ENCODE results near the gene ASF1B. TPM values are rescaled to one million over a fixed set of nuclear protein-coding genes. Genes with fewer than 3 reads are reported as not detected.

Gene ASF1B
- total RNA-seq, 1 donor from 2014 or later: 16.4 TPM

GRCh38 chr19:14081797-14082674, 54.4 kb downstream of the ASF1B start:
- Mint-ChIP-seq H3K4me1 (peaks cover 11% of the 10 kb centered on the region), H3K9me3 (no peaks in the 10 kb centered on the region), H3K36me3 (no peaks in the 10 kb centered on the region), H3K27me3 (ENCODE audit: insufficient read depth, low read depth) (peaks cover 7% of the 10 kb centered on the region), H3K27ac (no peak overlapping the region), H3K4me3 (peak overlapping the region; percentile 96)
- H3K4me2 ChIP-seq: peak overlapping the region; percentile 88
- no peaks in the 10 kb centered on the region for H3K79me2 ChIP-seq (ENCODE audit: low read depth)
- H3K9me3 ChIP-seq (ENCODE audit: low read depth): no peaks in the 10 kb centered on the region
- H2AFZ ChIP-seq (replicated peaks): peak overlapping the region; percentile 86
- no peak overlapping the region for H3K27ac ChIP-seq
- H3K9ac ChIP-seq: no peak overlapping the region
- H4K20me1 ChIP-seq (ENCODE audit: low read depth): no peaks in the 10 kb centered on the region
- TF ChIP-seq EZH2phosphoT487 (IDR thresholded peaks at IDR 0.05) (no peak), CTCF (IDR thresholded peaks at IDR 0.05) (no peak)
- H3K27me3 ChIP-seq: peaks cover 65% of the 10 kb centered on the region
- H3K4me3 ChIP-seq: peak overlapping the region; percentile 68
- peak; percentile 34 for DNase-seq (ENCODE audit: low spot score)
- H3K4me1 ChIP-seq: no peaks in the 10 kb centered on the region
- no peaks in the 10 kb centered on the region for H3K36me3 ChIP-seq
- H3F3A ChIP-seq (ENCODE audit: low read depth): peaks cover 28% of the 10 kb centered on the region

GRCh38 chr19:14080887-14081796, 55.2 kb downstream of the ASF1B start:
- no peak for TF ChIP-seq EZH2phosphoT487 (IDR thresholded peaks at IDR 0.05)
- peak; percentile 54 for TF ChIP-seq EZH2 (IDR thresholded peaks at IDR 0.05)
- Mint-ChIP-seq H3K36me3 (no peaks in the 10 kb centered on the region), H3K27me3 (ENCODE audit: insufficient read depth, low read depth) (peaks cover 7% of the 10 kb centered on the region), H3K9me3 (no peaks in the 10 kb centered on the region), H3K4me3 (peak overlapping the region; percentile 96), H3K4me1 (peaks cover 11% of the 10 kb centered on the region), H3K27ac (peak overlapping the region; percentile 76)
- no peaks in the 10 kb centered on the region for H4K20me1 ChIP-seq (ENCODE audit: low read depth)
- no peaks in the 10 kb centered on the region for H3K79me2 ChIP-seq (ENCODE audit: low read depth)
- peaks cover 19% of the 10 kb centered on the region for H3F3A ChIP-seq (ENCODE audit: low read depth)
- H3K27ac ChIP-seq: no peak overlapping the region
- peak overlapping the region; percentile 88 for H3K4me2 ChIP-seq
- H3K36me3 ChIP-seq: no peaks in the 10 kb centered on the region
- peaks cover 64% of the 10 kb centered on the region for H3K27me3 ChIP-seq
- no peaks in the 10 kb centered on the region for H3K9me3 ChIP-seq (ENCODE audit: low read depth)
- peak overlapping the region; percentile 86 for H2AFZ ChIP-seq (replicated peaks)
- DNase-seq (ENCODE audit: low spot score): peak; percentile 99
- H3K4me1 ChIP-seq: no peaks in the 10 kb centered on the region
- H3K4me3 ChIP-seq: peak overlapping the region; percentile 68
- H3K9ac ChIP-seq: no peak overlapping the region

- H3K27me3 Mint-ChIP-seq (ENCODE audit: insufficient read depth, low read depth): peaks cover 18% of the 10 kb centered on the region
Measured at GRCh38 chr19:14078411-14078810, 58.0 kb downstream of the ASF1B start.

More at GRCh38 chr19:14078411-14078810, 58.0 kb downstream of the ASF1B start:
- Histone ChIP-seq H3K4me2 (no peak overlapping the region), H3K27me3 (peaks cover 64% of the 10 kb centered on the region), H3K9me3 (ENCODE audit: low read depth) (no peaks in the 10 kb centered on the region), H3F3A (ENCODE audit: low read depth) (peaks cover 17% of the 10 kb centered on the region), H3K27ac (no peak overlapping the region), H3K4me3 (no peak overlapping the region), H3K36me3 (no peaks in the 10 kb centered on the region), H2AFZ (replicated peaks) (no peak overlapping the region), H3K79me2 (ENCODE audit: low read depth) (no peaks in the 10 kb centered on the region), H4K20me1 (ENCODE audit: low read depth) (no peaks in the 10 kb centered on the region), H3K4me1 (no peaks in the 10 kb centered on the region), H3K9ac (no peak overlapping the region)
- no peak for TF ChIP-seq EZH2 (IDR thresholded peaks at IDR 0.05)
- no peak for TF ChIP-seq EZH2phosphoT487 (IDR thresholded peaks at IDR 0.05)
- Mint-ChIP-seq H3K36me3 (no peaks in the 10 kb centered on the region), H3K4me3 (no peak overlapping the region), H3K4me1 (peaks cover 21% of the 10 kb centered on the region), H3K9me3 (no peaks in the 10 kb centered on the region), H3K27ac (no peak overlapping the region)
- DNase-seq (ENCODE audit: low spot score): no peak
